ENCODE measurements around the gene PEX13.
"Not testable (repeated sequence)": the region's sequence is repeated elsewhere in the genome, so short reads cannot be mapped to it uniquely, and the experiment has no call there.

The PEX13 gene

DNA sequence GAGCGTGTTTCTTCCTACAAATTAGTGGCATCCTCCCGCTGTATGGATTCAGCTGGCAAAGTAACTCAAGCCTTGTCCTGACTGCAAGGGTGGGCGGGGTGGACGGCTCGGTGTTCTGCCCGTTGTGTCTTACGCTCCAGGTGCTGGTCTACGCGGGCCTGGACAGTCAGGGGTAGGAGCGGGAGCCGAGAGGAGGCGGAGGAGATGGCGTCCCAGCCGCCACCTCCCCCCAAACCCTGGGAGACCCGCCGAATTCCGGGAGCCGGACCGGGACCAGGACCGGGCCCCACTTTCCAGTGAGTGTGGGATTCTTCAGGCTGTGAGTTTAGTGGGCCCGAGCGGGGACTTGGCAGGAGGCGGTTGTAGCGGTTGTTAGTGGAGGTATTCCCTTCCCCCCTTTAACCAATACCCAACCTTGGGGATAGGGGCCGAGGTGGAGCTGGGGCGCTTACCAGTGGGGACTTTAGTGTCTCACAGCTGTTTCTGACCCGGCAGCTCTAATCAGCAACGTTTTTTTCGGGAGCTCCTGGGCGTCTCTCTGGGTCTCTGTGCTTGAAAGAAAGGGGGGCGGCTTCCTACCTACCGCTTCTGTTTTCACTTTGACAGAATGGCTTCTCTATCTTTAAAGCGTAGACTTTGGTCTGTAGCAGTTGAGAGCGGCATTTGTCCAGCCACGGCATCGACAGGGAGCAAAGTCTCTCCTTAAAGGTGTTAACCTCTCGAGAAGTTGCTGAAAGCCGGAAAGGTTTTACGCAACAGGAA lies at the start of gene PEX13, which contains the start of gene PUS10:
Gene PEX13, plus strand, starts transcription at position 165 of the 762 bp plus-strand sequence. Its CDS starts 40 bp downstream, at position 205.
Gene PUS10, minus strand, starts transcription at position 700 of the 762 bp plus-strand sequence. CDS start 6,365 bp downstream, outside the sequence.
- DNase-seq: peak; percentile 49 to 79 (median 66)

DNA sequence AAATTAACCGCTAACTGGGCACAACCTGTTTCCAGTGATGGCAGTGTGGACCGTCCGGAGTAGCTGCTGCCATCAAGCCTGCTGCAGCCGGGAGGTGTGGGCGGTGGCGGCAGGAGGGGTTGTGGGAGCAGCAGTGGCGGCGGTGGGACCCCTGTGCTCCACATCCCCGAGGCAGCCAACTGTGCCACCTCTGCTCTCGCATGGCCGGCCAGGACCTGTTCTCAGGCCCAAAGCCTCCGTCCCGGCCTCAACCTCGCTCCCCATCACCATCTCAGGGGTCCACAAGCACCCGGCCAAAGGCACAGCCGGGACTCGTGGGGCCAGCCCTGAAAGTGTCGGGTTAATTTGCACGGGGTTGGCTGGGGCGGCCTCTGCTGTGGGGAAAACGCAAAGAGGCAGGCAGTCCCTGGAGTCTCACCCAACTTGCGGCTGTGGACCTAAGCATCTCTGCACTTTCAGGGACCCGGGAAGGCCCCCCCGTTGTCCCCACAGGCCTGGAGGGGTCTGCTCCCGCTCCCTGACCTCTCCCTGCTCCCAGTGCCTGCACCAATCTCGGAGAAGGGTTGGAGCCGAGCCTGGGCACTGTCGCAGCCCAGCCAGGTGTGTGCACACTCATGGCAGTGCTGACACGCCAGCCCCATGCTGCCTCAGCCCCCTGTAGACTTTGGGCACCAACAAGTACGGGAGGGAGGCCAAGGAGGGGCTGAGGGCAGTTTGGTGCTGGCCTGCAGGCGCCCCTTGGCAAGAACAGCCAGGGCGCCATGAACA lies 44.4 kb upstream of the PEX13 start:
- DNase-seq: no peak

DNA sequence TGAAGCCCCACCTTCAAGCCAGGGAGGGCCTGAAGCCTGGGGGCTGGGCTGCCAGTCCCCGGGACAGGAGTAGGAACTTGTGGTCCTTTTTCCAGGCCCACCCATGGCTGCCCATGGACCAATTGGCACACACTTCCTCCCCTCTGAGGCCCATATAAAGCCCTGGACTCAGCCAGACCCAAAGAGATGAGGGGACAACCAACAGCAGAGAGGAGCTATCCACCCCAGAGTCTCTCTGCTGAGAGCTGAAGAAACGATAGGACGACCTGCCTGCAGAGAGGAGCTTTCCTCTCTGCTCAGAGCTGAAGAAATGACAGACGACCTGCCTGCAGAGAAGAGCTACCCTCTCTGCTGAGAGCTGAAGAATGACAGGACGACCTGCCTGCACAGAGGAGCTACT lies 43.8 kb upstream of the PEX13 start:
- no peak for DNase-seq

DNA sequence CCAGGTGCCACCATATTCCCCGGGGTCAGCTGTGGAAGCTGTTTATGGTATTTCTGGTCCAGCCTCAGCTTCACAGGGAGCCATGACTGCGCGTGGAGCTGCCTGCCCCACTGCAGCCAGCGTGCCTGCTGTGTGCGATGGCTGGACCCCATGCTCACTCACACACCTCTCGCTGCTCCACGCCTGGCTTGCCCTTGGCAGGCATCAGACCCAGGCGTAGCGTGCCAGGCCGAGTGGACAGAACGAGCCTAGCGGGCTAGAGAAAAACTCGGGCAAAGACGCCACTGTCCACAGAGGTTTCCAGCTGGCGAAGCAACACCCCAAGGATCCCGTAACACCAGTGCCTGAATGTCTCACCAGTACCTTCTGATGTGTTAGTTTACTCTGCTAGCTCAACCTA lies 42.9 kb upstream of the PEX13 start:
- no peak for DNase-seq

GRCh38 chr2:60976256-60976850 lies 41.2 kb upstream of the PEX13 start:
- no peak for DNase-seq

DNA sequence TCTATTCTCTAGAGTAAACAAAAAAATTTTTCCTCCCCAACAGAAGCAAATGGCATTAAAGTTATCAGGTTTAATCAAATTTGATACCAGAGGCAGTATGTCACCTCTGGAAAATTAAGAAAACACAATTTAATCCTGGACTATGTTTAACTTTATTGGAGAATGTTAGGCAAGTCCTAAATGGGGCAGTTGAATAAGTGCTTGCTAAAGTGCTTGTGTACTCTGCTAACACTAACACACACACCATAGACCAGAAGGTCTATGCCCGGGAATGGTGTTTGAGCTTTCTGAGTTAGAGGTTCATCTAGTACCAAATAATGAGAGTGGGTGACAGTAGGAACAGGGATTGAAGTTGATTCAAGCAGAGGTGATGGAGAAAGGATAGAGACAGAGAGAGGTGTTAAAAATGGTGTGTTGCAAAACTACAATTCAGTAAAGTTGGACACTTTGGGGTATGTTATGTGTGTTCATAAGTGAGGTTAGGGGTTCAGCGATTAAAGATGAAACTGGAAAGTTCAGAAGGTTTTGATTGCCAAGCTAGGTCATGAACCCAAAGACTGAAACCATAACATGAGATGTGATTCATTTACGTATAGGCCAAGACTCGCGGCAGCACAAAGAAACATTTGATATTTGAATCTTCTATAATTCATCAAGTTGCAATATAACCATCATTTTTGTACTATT lies 40.5 kb upstream of the PEX13 start:
- no peak for DNase-seq

GRCh38 chr2:60977562-60977895 lies 40.0 kb upstream of the PEX13 start:
- no peak for DNase-seq

GRCh38 chr2:60979231-60979630 lies 38.3 kb upstream of the PEX13 start:
- DNase-seq: no peak

- DNase-seq: no peak
Measured at GRCh38 chr2:60980071-60980815, 37.3 kb upstream of the PEX13 start.

GRCh38 chr2:60982066-60982465 lies 35.5 kb upstream of the PEX13 start:
- DNase-seq: not testable (repeated sequence)

- no peak for DNase-seq
Measured at GRCh38 chr2:60984720-60985119, 32.8 kb upstream of the PEX13 start.

- no peak for DNase-seq
Measured at GRCh38 chr2:60987041-60987440, 30.5 kb upstream of the PEX13 start.

- DNase-seq: not testable (repeated sequence)
Measured at GRCh38 chr2:60987656-60988055, 29.9 kb upstream of the PEX13 start.

GRCh38 chr2:60989259-60989658 lies 28.3 kb upstream of the PEX13 start:
- no peak for DNase-seq

DNA sequence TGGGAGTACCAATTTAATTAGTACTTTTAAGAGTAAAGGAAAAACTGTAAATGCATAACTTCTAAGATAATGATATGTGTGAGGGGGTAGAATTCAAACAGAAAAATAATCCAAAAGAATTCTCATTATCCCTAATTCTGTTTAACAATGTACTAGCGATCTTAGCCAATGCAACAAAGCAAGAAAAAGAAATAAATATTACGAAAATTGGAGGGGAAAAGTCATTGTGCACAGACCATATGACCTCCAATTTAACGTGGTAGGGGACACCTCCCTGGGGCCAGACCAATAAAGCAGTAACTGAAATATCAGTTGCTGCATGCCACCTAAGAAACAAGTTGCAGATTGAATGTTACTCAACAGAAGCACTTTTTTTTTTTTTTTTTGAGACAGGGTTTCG lies 25.9 kb upstream of the PEX13 start:
- no peak for DNase-seq

DNA sequence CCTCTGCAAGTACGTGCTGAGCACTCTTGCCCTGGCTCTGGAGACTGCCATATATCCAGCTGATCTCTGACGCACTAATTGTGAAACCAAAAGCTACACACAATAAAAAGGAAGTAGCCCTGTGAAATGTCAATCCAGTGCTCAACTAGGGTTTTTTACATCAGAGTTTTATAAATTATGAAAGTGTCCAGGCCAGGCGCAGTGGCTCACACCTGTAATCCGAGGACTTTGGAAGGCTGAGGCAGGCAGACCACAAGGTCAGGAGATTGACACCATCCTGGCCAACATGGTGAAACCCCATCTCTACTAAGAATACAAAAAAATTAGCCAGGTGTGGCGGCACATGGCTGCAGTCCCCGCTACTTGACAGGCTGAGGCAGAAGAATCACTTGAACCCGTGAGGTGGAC lies 24.5 kb upstream of the PEX13 start:
- DNase-seq: peak in 1 of 6 experiments; percentile 2

DNA sequence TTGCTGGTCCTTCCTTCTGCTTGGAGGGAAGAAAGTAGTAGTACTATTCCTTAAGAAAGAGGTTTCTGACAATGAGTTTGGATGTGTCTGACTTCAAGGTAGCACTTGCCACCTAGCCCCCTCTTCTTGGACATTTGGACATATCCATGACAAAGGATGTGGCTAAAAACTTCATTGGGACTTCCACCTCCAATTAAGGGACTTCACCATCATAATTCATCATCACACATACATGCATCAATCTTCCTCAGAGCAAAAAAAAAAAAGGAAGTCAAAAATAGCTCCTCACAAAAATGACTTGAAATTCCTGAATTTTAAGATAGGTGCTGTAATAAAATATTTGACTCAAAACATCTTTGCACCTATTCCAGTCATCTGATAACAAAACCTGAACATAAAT lies 23.4 kb upstream of the PEX13 start:
- DNase-seq: no peak

DNA sequence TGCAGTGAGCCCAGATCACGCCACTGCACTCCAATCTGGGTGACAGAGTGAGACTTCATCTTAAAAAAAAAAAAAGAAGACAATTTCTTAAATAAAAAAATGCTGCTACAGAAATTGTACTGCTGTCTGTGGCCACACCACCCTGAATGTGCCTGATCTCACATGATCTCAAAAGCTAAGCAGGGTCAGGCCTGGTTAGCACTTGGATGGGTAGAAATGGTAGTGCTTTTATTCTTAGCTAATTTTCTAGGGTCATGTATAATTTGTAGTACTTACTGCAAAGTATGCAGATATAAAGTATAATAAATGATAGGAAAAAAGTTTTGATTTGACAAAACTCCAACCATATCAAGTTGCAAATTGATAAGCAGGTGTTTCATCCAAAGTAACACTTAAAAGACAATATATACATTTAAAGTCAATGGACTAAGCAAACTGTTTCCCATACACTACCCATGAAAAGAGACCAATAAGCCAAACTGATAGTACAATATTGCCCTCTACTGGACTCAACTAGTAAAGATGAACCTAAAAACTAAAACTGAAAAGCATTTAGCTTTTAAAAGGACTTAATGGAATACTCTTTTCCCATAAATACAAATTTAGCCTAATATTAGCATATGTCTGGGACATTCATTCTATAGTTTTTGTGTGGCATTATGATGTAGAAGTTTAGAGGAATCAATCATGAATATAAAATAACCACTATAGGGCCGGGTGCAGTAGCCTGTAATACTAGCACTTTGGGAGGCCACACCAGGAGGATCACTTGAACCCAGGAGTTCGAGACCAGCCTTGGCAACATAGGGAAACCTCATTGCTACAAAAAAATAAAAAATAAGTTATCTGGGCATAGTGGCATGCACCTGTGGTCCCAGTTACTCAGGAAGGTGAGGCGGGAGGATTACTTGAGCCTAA lies 18.6 kb upstream of the PEX13 start:
- peak in 3 of 6 experiments; percentile 23 to 62 (median 49) for DNase-seq

GRCh38 chr2:61005736-61006135 lies 11.8 kb upstream of the PEX13 start:
- DNase-seq: no peak

GRCh38 chr2:61006486-61007105 lies 10.9 kb upstream of the PEX13 start:
- DNase-seq: no peak

GRCh38 chr2:61009355-61009754 lies 8.2 kb upstream of the PEX13 start:
- no peak for DNase-seq

Data from stimulated activated naive CD4-positive, alpha-beta T cell (primary cell).